Endothelial cell of umbilical vein (primary cell): ENCODE results near the gene ACVRL1. TPM values are rescaled to one million over a fixed set of nuclear protein-coding genes. Genes with fewer than 3 reads are reported as not detected.

Source experiments
- BruUV-seq: library from RNA; stranded (reverse); fragments of 400-500 nt; replicated peaks from 2 replicates; lab custom pipeline; 2021; lab: Mats Ljungman, UMichigan
- CTCF ChIA-PET: fragments of 300-600, 350-600 bp; sonication (Branson Sonifier 250); formaldehyde crosslinking; loops from one replicate; lab custom pipeline; 2021; ENCODE audit warnings: antibody characterized with exemption, inconsistent platforms; lab: Charles Lee
- POLR2A ChIA-PET: fragments of 300-600, 350-600 bp; sonication (Branson Sonifier 250); formaldehyde crosslinking; loops from one replicate; lab custom pipeline; 2021; ENCODE audit warnings: antibody characterized with exemption, inconsistent platforms; lab: Charles Lee
- DNase-seq: peaks from one replicate; pipeline ENCODE4 v3.0.0-alpha.2; 2011; ENCODE audit warnings: low read depth, low spot score
- FAIRE-seq: peaks from 2 replicates; lab custom pipeline; 2011; peaks lifted over from hg19 to GRCh38; lab: Jason Lieb, UNC
- H2AFZ ChIP-seq: 2 replicates; pipeline ENCODE4 v1.6.0; 2012; ENCODE audit warnings: low read depth, low read length, control low read depth, inconsistent platforms
- H3K27ac ChIP-seq: 2 replicates; pipeline ENCODE4 v1.5.1; 2011; ENCODE audit warnings: low read depth, mild to moderate bottlenecking, control low read depth, low read length, moderate library complexity; ENCODE audit not compliant: insufficient read depth
- H3K27me3 ChIP-seq, 2 experiments: 2 replicates each; pipeline versions ENCODE4 v1.6.0 to v1.6.1; 2011; ENCODE audit warnings: low read length in 2 of 2, mixed read lengths in 1 of 2; ENCODE audit not compliant: control insufficient read depth in 2 of 2, insufficient read depth in 2 of 2
- H3K36me3 ChIP-seq, 2 experiments: 2 replicates in 1 of 2; 3 replicates in 1 of 2; pipeline ENCODE4 v1.5.1; 2011; ENCODE audit warnings: low read length in 2 of 2, mild to moderate bottlenecking in 1 of 2, moderate library complexity in 1 of 2; ENCODE audit not compliant: control insufficient read depth in 2 of 2, insufficient read depth in 2 of 2; ENCODE audit errors: extremely low read depth in 1 of 2
- H3K4me1 ChIP-seq: 3 replicates; pipeline ENCODE4 v1.5.1; 2011; ENCODE audit warnings: mild to moderate bottlenecking, low read length; ENCODE audit not compliant: control insufficient read depth, insufficient read depth; ENCODE audit errors: extremely low read depth
- H3K4me2 ChIP-seq: 2 replicates; pipeline ENCODE4 v1.6.1; 2011; ENCODE audit warnings: low read length, control low read depth, mixed read lengths; ENCODE audit not compliant: insufficient read depth
- H3K4me3 ChIP-seq, 3 experiments: fragments of 200-600 bp in 1 of 3; sonication (generic), shearing (Covaris generic) in 1 of 3; replicated peaks in 1 of 3; 2 replicates each; pipeline ENCODE4 v1.5.1; 2011 to 2016; ENCODE audit warnings: control low read depth in 3 of 3, low read length in 3 of 3, mild to moderate bottlenecking in 2 of 3, inconsistent platforms in 1 of 3, low read depth in 1 of 3, moderate library complexity in 1 of 3; ENCODE audit not compliant: insufficient read depth in 1 of 3
- H3K79me2 ChIP-seq: 2 replicates; pipeline ENCODE4 v1.6.0; 2012; ENCODE audit warnings: low read length, inconsistent platforms; ENCODE audit not compliant: control insufficient read depth, insufficient read depth
- H3K9ac ChIP-seq: replicated peaks from 2 replicates; pipeline ENCODE3; 2011; ENCODE audit warnings: low read length, control low read depth; ENCODE audit not compliant: insufficient read depth; ENCODE audit errors: extremely low read depth
- H3K9me1 ChIP-seq: replicated peaks from 3 replicates; pipeline ENCODE4 v1.6.0; 2011; ENCODE audit warnings: mild to moderate bottlenecking, low read length; ENCODE audit not compliant: control insufficient read depth, insufficient read depth; ENCODE audit errors: extremely low read depth
- H3K9me3 ChIP-seq: replicated peaks from 2 replicates; pipeline ENCODE4 v1.5.1; 2012; ENCODE audit warnings: low read length, inconsistent platforms; ENCODE audit not compliant: control insufficient read depth, insufficient read depth
- H4K20me1 ChIP-seq: replicated peaks from 2 replicates; pipeline ENCODE3; 2011; ENCODE audit warnings: mild to moderate bottlenecking, low read length; ENCODE audit not compliant: control insufficient read depth, insufficient read depth; ENCODE audit errors: extremely low read depth
- EZH2 ChIP-seq: IDR thresholded peaks from 2 replicates; pipeline ENCODE4 v1.6.1; 2012; ENCODE audit warnings: borderline replicate concordance, low read depth, mild to moderate bottlenecking, moderate library complexity, low read length, inconsistent platforms; ENCODE audit not compliant: severe bottlenecking
- FOS ChIP-seq: IDR thresholded peaks from 2 replicates; pipeline ENCODE4 v1.6.1; 2011; ENCODE audit warnings: mild to moderate bottlenecking, low read length, moderate library complexity, borderline replicate concordance; ENCODE audit not compliant: insufficient read depth
- GATA2 ChIP-seq: IDR thresholded peaks from 2 replicates; pipeline ENCODE4 v1.7.0; 2011; ENCODE audit warnings: low read depth, mild to moderate bottlenecking, moderate library complexity, mixed read lengths, low read length; ENCODE audit not compliant: insufficient read length, insufficient read depth
- JUN ChIP-seq: IDR thresholded peaks from 2 replicates; pipeline ENCODE4 v1.6.1; 2011; ENCODE audit warnings: borderline replicate concordance, low read depth; ENCODE audit not compliant: insufficient read length, insufficient read depth
- POLR2A ChIP-seq: IDR thresholded peaks from 2 replicates; pipeline ENCODE4 v1.6.1; 2012; ENCODE audit warnings: low read depth, mild to moderate bottlenecking, control low read depth, low read length
- POLR2AphosphoS5 ChIP-seq: IDR thresholded peaks from 2 replicates; pipeline ENCODE4 v1.6.1; 2012; ENCODE audit warnings: low read depth, mild to moderate bottlenecking, control low read depth, low read length, moderate library complexity; ENCODE audit not compliant: insufficient read depth
- dilution Hi-C: fragments of 300-500 bp; cut with MboI; formaldehyde crosslinking; loops from one replicate; pipeline ENCODE4 v1.15.0; 2019; ENCODE audit warnings: low sequenced_read_pairs; ENCODE audit not compliant: extremely low pct_ligation_motif_present
- intact Hi-C: fragments of 100-400 bp; cut with micrococcal nuclease; formaldehyde crosslinking; loops from one replicate; pipeline ENCODE4 v1.10.0; 2022
- polyA plus RNA-seq, 4 experiments: library from polyadenylated mRNA; depleted of rRNA in 3 of 4; stranded (reverse) in 3 of 4; unstranded in 1 of 4; fragments of >200 nt; gene quantifications; 2 replicates each; pipeline versions ENCODE4 v1.2.1 to v1.2.3, GENCODE V29; 2011 to 2012; ENCODE audit warnings: missing spikeins in 1 of 4
- total RNA-seq: library from RNA; stranded (reverse); gene quantifications from 2 replicates; pipeline ENCODE4 v1.2.3, GENCODE V29; 2021
- TF ChIP-seq, protein P1 (sequence below): IDR thresholded peaks from 2 replicates; pipeline ENCODE4 v1.6.1; 2011; ENCODE audit not compliant: insufficient read depth, insufficient read length
- TF ChIP-seq, protein P2 (sequence below), 2 donors: IDR thresholded peaks; 1 replicate in 1 of 2; 2 replicates in 1 of 2; pipeline ENCODE4 v1.5.1; 2011; ENCODE audit warnings: low read length in 2 of 2, mild to moderate bottlenecking in 2 of 2, moderate library complexity in 2 of 2, control low read depth in 1 of 2, inconsistent platforms in 1 of 2, low read depth in 1 of 2; ENCODE audit not compliant: insufficient read depth in 1 of 2; ENCODE audit errors: extremely low read depth in 1 of 2

The ACVRL1 gene
- total and polyA plus RNA-seq, 2 donors (not counting 3 experiments of a cell fraction or from before 2014, with no cell fraction given) = 355 to 404 TPM

DNA sequence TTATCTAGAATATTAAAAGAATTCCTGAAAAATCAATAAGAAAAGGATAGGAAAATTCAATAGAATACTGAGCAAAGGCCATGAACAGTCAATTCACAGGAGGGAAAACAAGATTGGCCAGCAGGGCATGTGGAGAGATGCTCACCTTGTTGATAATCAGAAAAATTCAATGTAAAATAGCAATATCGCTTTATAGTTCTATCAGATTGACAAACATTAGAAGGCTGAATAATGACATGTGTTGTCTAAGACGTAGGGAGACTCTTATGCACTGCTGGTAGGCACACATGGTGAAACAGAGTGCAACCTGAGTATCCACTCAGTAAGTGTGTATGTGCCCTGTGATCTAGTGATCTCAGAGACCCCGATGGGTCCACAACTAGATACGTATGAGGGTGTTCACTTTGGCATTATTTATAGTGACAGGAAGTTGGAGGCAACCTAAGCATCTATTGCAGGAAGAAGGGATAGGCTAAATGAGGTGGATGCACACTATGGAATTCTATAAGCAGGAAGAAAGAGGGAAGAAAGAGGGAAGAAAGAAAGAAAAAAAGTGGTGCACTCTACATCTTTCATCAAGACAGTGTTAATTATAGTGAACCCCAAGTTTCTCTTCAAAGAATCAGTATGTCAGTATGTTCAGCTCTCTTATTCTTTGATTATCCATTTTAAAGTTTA, 23.2 kb upstream of the ACVRL1 start:
- CTCF ChIA-PET = interaction anchor here (1.0 to 6.5 kb wide), 2 partner anchors 9 to 142 kb away, joined by 3 to 44 read pairs; no protein-coding TSS in a partner anchor
- POLR2A ChIA-PET = no interaction called here

More for the DNA sequence above, 23.2 kb upstream of the ACVRL1 start:
- Histone ChIP-seq H3K36me3 (no peaks in the 10 kb centered on the region), H3K27ac (peak overlapping the region; percentile 89), H3K4me1 (peaks cover 41% of the 10 kb centered on the region), H3K79me2 (no peaks in the 10 kb centered on the region), H3K9me3 (peaks cover 2% of the 10 kb centered on the region), H3K4me2 (peak overlapping the region; percentile 21), H4K20me1 (no peaks in the 10 kb centered on the region), H3K9ac (no peak overlapping the region), H3K9me1 (no peaks in the 10 kb centered on the region), H3K4me3 (no peak overlapping the region), H2AFZ (peak overlapping the region; percentile 36), H3K27me3 (no peaks in the 10 kb centered on the region)
- dilution Hi-C loops (no loop called here), intact Hi-C loops (no loop called here)
- no peak for TF ChIP-seq POLR2AphosphoS5
- TF ChIP-seq, protein P1, sequence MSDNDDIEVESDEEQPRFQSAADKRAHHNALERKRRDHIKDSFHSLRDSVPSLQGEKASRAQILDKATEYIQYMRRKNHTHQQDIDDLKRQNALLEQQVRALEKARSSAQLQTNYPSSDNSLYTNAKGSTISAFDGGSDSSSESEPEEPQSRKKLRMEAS = no peak
- TF ChIP-seq EZH2 = no peak
- no peak for TF ChIP-seq GATA2
- TF ChIP-seq POLR2A = no peak
- TF ChIP-seq JUN = no peak
- TF ChIP-seq FOS = no peak
- TF ChIP-seq, protein P2, sequence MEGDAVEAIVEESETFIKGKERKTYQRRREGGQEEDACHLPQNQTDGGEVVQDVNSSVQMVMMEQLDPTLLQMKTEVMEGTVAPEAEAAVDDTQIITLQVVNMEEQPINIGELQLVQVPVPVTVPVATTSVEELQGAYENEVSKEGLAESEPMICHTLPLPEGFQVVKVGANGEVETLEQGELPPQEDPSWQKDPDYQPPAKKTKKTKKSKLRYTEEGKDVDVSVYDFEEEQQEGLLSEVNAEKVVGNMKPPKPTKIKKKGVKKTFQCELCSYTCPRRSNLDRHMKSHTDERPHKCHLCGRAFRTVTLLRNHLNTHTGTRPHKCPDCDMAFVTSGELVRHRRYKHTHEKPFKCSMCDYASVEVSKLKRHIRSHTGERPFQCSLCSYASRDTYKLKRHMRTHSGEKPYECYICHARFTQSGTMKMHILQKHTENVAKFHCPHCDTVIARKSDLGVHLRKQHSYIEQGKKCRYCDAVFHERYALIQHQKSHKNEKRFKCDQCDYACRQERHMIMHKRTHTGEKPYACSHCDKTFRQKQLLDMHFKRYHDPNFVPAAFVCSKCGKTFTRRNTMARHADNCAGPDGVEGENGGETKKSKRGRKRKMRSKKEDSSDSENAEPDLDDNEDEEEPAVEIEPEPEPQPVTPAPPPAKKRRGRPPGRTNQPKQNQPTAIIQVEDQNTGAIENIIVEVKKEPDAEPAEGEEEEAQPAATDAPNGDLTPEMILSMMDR (IDR thresholded peaks at IDR 0.05; ENCODE audit: extremely low read depth in 1 of 2, insufficient read depth in 1 of 2, low read depth in 1 of 2, low read length in 2 of 2) = no peak
- DNase-seq (no peak), FAIRE-seq (no peak)
- BruUV-seq = no TSS peak
